Upper lobe of left lung (tissue), 6 donors: Measurements from ENCODE around the gene MAN1B1. TPM values are rescaled to one million over a fixed set of nuclear protein-coding genes. Genes with fewer than 3 reads are reported as not detected.
"Not testable (repeated sequence)": the region's sequence is repeated elsewhere in the genome, so short reads cannot be mapped to it uniquely, and the experiment has no call there.

Experiments used
- ATAC-seq, 2 donors: fragments of 200-7000 bp; cut with Tn5 transposase; one replicate each; pipeline ENCODE4 v1.9.1; 2022; ENCODE audit warnings: mild to moderate bottlenecking in 2 of 2, moderate library complexity in 2 of 2; ENCODE audit not compliant: low FRiP score in 2 of 2
- DNase-seq, 2 donors: peaks; one replicate each; pipeline ENCODE4 v3.0.0-alpha.2; 2019 to 2020
- H3K27ac ChIP-seq, 4 donors: fragments of 200-600 bp; sonication (generic); one replicate each; pipeline ENCODE4 v1.5.1; 2016 to 2019
- H3K27me3 ChIP-seq, 4 donors: fragments of 200-600 bp; sonication (generic); one replicate each; pipeline ENCODE4 v1.5.1; 2017 to 2019
- H3K36me3 ChIP-seq, 4 donors: fragments of 200-600 bp; sonication (generic); one replicate each; pipeline ENCODE4 v1.5.1; 2016 to 2019
- H3K4me1 ChIP-seq, 4 donors: fragments of 200-600 bp; sonication (generic); one replicate each; pipeline ENCODE4 v1.5.1; 2018 to 2019
- H3K4me3 ChIP-seq, 4 donors: fragments of 200-600 bp; sonication (generic); one replicate each; pipeline ENCODE4 v1.5.1; 2017 to 2019; ENCODE audit warnings: mild to moderate bottlenecking in 2 of 4, moderate library complexity in 1 of 4
- H3K9me3 ChIP-seq, 4 donors: fragments of 200-600 bp; sonication (generic); one replicate each; pipeline ENCODE4 v1.5.1; 2018 to 2019
- CTCF ChIP-seq, 6 experiments: fragments of 450-650 bp in 4 of 6; fragments of 200-600 bp in 2 of 6; sonication (generic) in 2 of 6; IDR thresholded peaks; one replicate each; pipeline ENCODE4 v1.5.1; 2016 to 2019; ENCODE audit warnings: antibody characterized with exemption in 6 of 6
- EP300 ChIP-seq, 4 donors: sonication (generic); formaldehyde crosslinking; IDR thresholded peaks; one replicate each; pipeline ENCODE4 v1.5.1; 2017; ENCODE audit warnings: antibody characterized with exemption in 4 of 4, control low read depth in 2 of 4
- POLR2A ChIP-seq, 4 donors: fragments of 450-650 bp; IDR thresholded peaks; one replicate each; pipeline ENCODE4 v1.5.1; 2016 to 2017; ENCODE audit warnings: antibody characterized with exemption in 4 of 4, mild to moderate bottlenecking in 2 of 4
- POLR2AphosphoS5 ChIP-seq, 2 donors: sonication (generic); formaldehyde crosslinking; IDR thresholded peaks; one replicate each; pipeline ENCODE4 v1.5.1; 2017; ENCODE audit warnings: antibody characterized with exemption in 2 of 2
- WGBS, 2 donors: methylation state at CpG; one replicate each; pipeline ENCODE4 v1.1.5; 2017 to 2018; 5-methylcytosine and 5-hydroxymethylcytosine counted together
- total RNA-seq, 6 donors: library from RNA; depleted of rRNA in 4 of 6; stranded (reverse); fragments of >200 nt in 4 of 6; gene quantifications; one replicate each; pipeline versions ENCODE4 v1.1.0 to v1.2.1, GENCODE V29; 2016 to 2021
- donor health status: DM: no; HTN: no; CAD: no; lungs with moderate emphysema.
- donor health status: DM: no; HTN: yes; CAD: no; lungs with severe emphysema.

Gene MAN1B1
- total RNA-seq, 6 donors from 2014 or later, result 38.0 to 97.4 (median 54.1) TPM

- no peak for TF ChIP-seq POLR2AphosphoS5 (IDR thresholded peaks at IDR 0.05)
- TF ChIP-seq POLR2A (IDR thresholded peaks at IDR 0.05), result no peak
- TF ChIP-seq EP300 (IDR thresholded peaks at IDR 0.05), result no peak
- no peak for TF ChIP-seq CTCF (IDR thresholded peaks at IDR 0.05)
Observed at GRCh38 chr9:137062384-137062783, 24.4 kb upstream of the MAN1B1 start.

GRCh38 chr9:137062798-137063197 lies 24.0 kb upstream of the MAN1B1 start:
- H3K4me3 ChIP-seq, ATAC-seq, H3K4me1 ChIP-seq, H3K9me3 ChIP-seq, H3K27ac ChIP-seq, H3K27me3 ChIP-seq, H3K36me3 ChIP-seq: not testable (repeated sequence)
- peak in 1 of 2 donors; percentile 50 for DNase-seq
- WGBS, 2 donors, result 83% methylated on average over 1 of the region's 9 CpGs; no CpG with 5 or more reads in 1 of the 2 donors

More at GRCh38 chr9:137062384-137062783, 24.4 kb upstream of the MAN1B1 start:
- 81 to 86% methylated on average over 13 to 15 of the region's 15 CpGs for WGBS, 2 donors
- DNase-seq (peak in 1 of 2 donors; percentile 8), ATAC-seq (no peak)
- Histone ChIP-seq H3K36me3 (no peaks in the 10 kb centered on the region), H3K4me3 (no peak overlapping the region), H3K27ac (no peak overlapping the region), H3K27me3 (no peaks in the 10 kb centered on the region), H3K9me3 (no peaks in the 10 kb centered on the region), H3K4me1 (peaks cover 0 to 8% (median 6%) of the 10 kb centered on the region in 4 donors)

GRCh38 chr9:137063311-137064026 lies 23.3 kb upstream of the MAN1B1 start:
- DNase-seq (peak in 1 of 2 donors; percentile 68), ATAC-seq (no peak)
- no peaks in the 10 kb centered on the region for H3K27me3 ChIP-seq
- TF ChIP-seq CTCF (IDR thresholded peaks at IDR 0.05), result no peak
- no peak for TF ChIP-seq EP300 (IDR thresholded peaks at IDR 0.05)
- no peak for TF ChIP-seq POLR2AphosphoS5 (IDR thresholded peaks at IDR 0.05)
- TF ChIP-seq POLR2A (IDR thresholded peaks at IDR 0.05), result no peak
- no peak overlapping the region for H3K27ac ChIP-seq
- no peaks in the 10 kb centered on the region for H3K36me3 ChIP-seq
- 74 to 80% methylated on average over 6 to 14 of the region's 26 CpGs for WGBS, 2 donors
- peaks cover 0 to 8% (median 6%) of the 10 kb centered on the region in 4 donors for H3K4me1 ChIP-seq
- H3K9me3 ChIP-seq, result no peaks in the 10 kb centered on the region
- H3K4me3 ChIP-seq, result no peak overlapping the region

- Histone ChIP-seq H3K4me1 (peaks cover 2 to 12% (median 8%) of the 10 kb centered on the region in 4 donors), H3K27ac (no peak overlapping the region), H3K27me3 (peaks cover 0 to 4% (median 0%) of the 10 kb centered on the region in 4 donors), H3K4me3 (no peak overlapping the region), H3K9me3 (no peaks in the 10 kb centered on the region), H3K36me3 (no peaks in the 10 kb centered on the region)
- peak in 1 of 2 donors; percentile 96 for DNase-seq
- 57 to 98% methylated on average over 14 to 46 of the region's 55 CpGs for WGBS, 2 donors
- TF ChIP-seq POLR2AphosphoS5 (IDR thresholded peaks at IDR 0.05), result no peak
- TF ChIP-seq CTCF (IDR thresholded peaks at IDR 0.05), result peak; percentile 96 to 99 (median 98)
- peak; percentile 59 to 87 for ATAC-seq
Observed at GRCh38 chr9:137064027-137064879, 22.5 kb upstream of the MAN1B1 start.

- TF ChIP-seq POLR2A (IDR thresholded peaks at IDR 0.05), result no peak
- no peaks in the 10 kb centered on the region for H3K9me3 ChIP-seq
- WGBS, 2 donors, result 84 to 90% methylated on average over 5 to 10 of the region's 12 CpGs
- H3K27ac ChIP-seq, result no peak overlapping the region
- no peak overlapping the region for H3K4me3 ChIP-seq
- peak in 1 of 2 donors; percentile 72 for DNase-seq
- peaks cover 0 to 10% (median 0%) of the 10 kb centered on the region in 4 donors for H3K27me3 ChIP-seq
- peaks cover 8 to 18% (median 14%) of the 10 kb centered on the region in 4 donors for H3K4me1 ChIP-seq
- no peaks in the 10 kb centered on the region for H3K36me3 ChIP-seq
- ATAC-seq, result peak in 1 of 2 donors; percentile 7
Observed at GRCh38 chr9:137064880-137065164, 22.0 kb upstream of the MAN1B1 start.
